SK-N-SH (cell line): ENCODE results near the gene WARS2.
"Not testable (repeated sequence)": the region's sequence is repeated elsewhere in the genome, so short reads cannot be mapped to it uniquely, and the experiment has no call there.

Experiments used
- CTCF ChIP-seq: fragments of 200-600 bp; sonication (generic); IDR thresholded peaks from 2 replicates; pipeline ENCODE4 v1.6.1; 2017; ENCODE audit warnings: antibody characterized with exemption, mild to moderate bottlenecking, moderate library complexity
- EZH2phosphoT487 ChIP-seq: fragments of 200-600 bp; sonication (generic); IDR thresholded peaks from 2 replicates; pipeline ENCODE4 v1.6.1; 2017; ENCODE audit warnings: low read depth, mixed run types, mild to moderate bottlenecking, antibody characterized with exemption, moderate library complexity, borderline replicate concordance
- RAD21 ChIP-seq: IDR thresholded peaks from 2 replicates; pipeline ENCODE4 v1.6.1; 2012; ENCODE audit warnings: mild to moderate bottlenecking, low read length
- TF ChIP-seq, protein P1 (sequence below): IDR thresholded peaks from 2 replicates; pipeline ENCODE4; 2012
- TF ChIP-seq, protein P2 (sequence below): IDR thresholded peaks from 2 replicates; pipeline ENCODE4 v1.4.0; 2012; ENCODE audit warnings: low read depth
- TF ChIP-seq, protein P3 (sequence below): fragments of 150-350 bp; IDR thresholded peaks from 2 replicates; pipeline ENCODE4 v1.6.1; 2017; ENCODE audit warnings: antibody characterized with exemption, low read length, low read depth, borderline replicate concordance

GRCh38 chr1:119156761-119157160, 16.3 kb upstream of the WARS2 start:
- TF ChIP-seq RAD21, EZH2phosphoT487, CTCF: not testable (repeated sequence)
- TF ChIP-seq, protein P1, sequence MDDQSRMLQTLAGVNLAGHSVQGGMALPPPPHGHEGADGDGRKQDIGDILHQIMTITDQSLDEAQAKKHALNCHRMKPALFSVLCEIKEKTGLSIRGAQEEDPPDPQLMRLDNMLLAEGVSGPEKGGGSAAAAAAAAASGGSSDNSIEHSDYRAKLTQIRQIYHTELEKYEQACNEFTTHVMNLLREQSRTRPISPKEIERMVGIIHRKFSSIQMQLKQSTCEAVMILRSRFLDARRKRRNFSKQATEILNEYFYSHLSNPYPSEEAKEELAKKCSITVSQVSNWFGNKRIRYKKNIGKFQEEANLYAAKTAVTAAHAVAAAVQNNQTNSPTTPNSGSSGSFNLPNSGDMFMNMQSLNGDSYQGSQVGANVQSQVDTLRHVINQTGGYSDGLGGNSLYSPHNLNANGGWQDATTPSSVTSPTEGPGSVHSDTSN, result not testable (repeated sequence)
- TF ChIP-seq, protein P2, sequence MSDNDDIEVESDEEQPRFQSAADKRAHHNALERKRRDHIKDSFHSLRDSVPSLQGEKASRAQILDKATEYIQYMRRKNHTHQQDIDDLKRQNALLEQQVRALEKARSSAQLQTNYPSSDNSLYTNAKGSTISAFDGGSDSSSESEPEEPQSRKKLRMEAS, result not testable (repeated sequence)
- TF ChIP-seq, protein P3, sequence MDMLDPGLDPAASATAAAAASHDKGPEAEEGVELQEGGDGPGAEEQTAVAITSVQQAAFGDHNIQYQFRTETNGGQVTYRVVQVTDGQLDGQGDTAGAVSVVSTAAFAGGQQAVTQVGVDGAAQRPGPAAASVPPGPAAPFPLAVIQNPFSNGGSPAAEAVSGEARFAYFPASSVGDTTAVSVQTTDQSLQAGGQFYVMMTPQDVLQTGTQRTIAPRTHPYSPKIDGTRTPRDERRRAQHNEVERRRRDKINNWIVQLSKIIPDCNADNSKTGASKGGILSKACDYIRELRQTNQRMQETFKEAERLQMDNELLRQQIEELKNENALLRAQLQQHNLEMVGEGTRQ, result not testable (repeated sequence)
